HEK293 (cell line): ENCODE measurements around the gene MKNK2.

Experiments
- BCL11B ChIP-seq: fragments of 450-650 bp; formaldehyde crosslinking; IDR thresholded peaks from 2 replicates; pipeline ENCODE4 v1.5.1; 2016; ENCODE audit warnings: low read depth, missing biosample characterization, missing genetic modification characterization
- CTCF ChIP-seq: fragments of 450-650 bp; formaldehyde crosslinking; IDR thresholded peaks from 2 replicates; pipeline ENCODE4 v1.5.1; 2016; ENCODE audit warnings: missing biosample characterization, missing genetic modification characterization
- GLIS1 ChIP-seq: fragments of 450-650 bp; formaldehyde crosslinking; IDR thresholded peaks from 2 replicates; pipeline ENCODE4 v1.5.1; 2016; ENCODE audit warnings: missing biosample characterization, missing genetic modification characterization
- GLIS2 ChIP-seq: fragments of 450-650 bp; formaldehyde crosslinking; IDR thresholded peaks from 2 replicates; pipeline ENCODE4 v1.5.1; 2016; ENCODE audit warnings: missing biosample characterization, missing genetic modification characterization
- MEIS1 ChIP-seq: sonication (generic); formaldehyde crosslinking; IDR thresholded peaks from 2 replicates; pipeline ENCODE4 v1.8.1; 2022; ENCODE audit warnings: missing genetic modification reagents, mild to moderate bottlenecking, borderline replicate concordance
- PRDM4 ChIP-seq: fragments of 450-650 bp; formaldehyde crosslinking; IDR thresholded peaks from 2 replicates; pipeline ENCODE4 v1.5.1; 2017; ENCODE audit warnings: missing biosample characterization, missing genetic modification characterization
- SCRT2 ChIP-seq: fragments of 450-650 bp; formaldehyde crosslinking; IDR thresholded peaks from 2 replicates; pipeline ENCODE4 v1.5.1; 2016; ENCODE audit warnings: missing biosample characterization, missing genetic modification characterization
- SP3 ChIP-seq: fragments of 450-650 bp; formaldehyde crosslinking; IDR thresholded peaks from 2 replicates; pipeline ENCODE4 v1.5.1; 2016; ENCODE audit warnings: missing biosample characterization, missing genetic modification characterization
- ZBTB48 ChIP-seq: fragments of 450-650 bp; formaldehyde crosslinking; IDR thresholded peaks from 2 replicates; pipeline ENCODE4 v1.5.1; 2016; ENCODE audit warnings: missing biosample characterization, missing genetic modification characterization
- ZBTB8A ChIP-seq: fragments of 450-650 bp; formaldehyde crosslinking; IDR thresholded peaks from 2 replicates; pipeline ENCODE4 v1.5.1; 2016; ENCODE audit warnings: missing biosample characterization, missing genetic modification characterization
- ZEB2 ChIP-seq: fragments of 450-650 bp; formaldehyde crosslinking; IDR thresholded peaks from 2 replicates; pipeline ENCODE4 v1.5.1; 2016; ENCODE audit warnings: missing biosample characterization, missing genetic modification characterization
- ZFP69B ChIP-seq: fragments of 450-650 bp; formaldehyde crosslinking; IDR thresholded peaks from 2 replicates; pipeline ENCODE4 v1.5.1; 2016; ENCODE audit warnings: missing biosample characterization, missing genetic modification characterization
- ZIC2 ChIP-seq: fragments of 450-650 bp; formaldehyde crosslinking; IDR thresholded peaks from 2 replicates; pipeline ENCODE4 v1.5.1; 2016; ENCODE audit warnings: missing biosample characterization, missing genetic modification characterization
- ZNF140 ChIP-seq: fragments of 450-650 bp; formaldehyde crosslinking; IDR thresholded peaks from 2 replicates; pipeline ENCODE4 v1.5.1; 2016; ENCODE audit warnings: missing biosample characterization, missing genetic modification characterization
- ZNF266 ChIP-seq: fragments of 450-650 bp; formaldehyde crosslinking; IDR thresholded peaks from 2 replicates; pipeline ENCODE4 v1.5.1; 2016; ENCODE audit warnings: missing biosample characterization, missing genetic modification characterization, low read depth
- ZNF391 ChIP-seq: fragments of 450-650 bp; formaldehyde crosslinking; IDR thresholded peaks from 2 replicates; pipeline ENCODE4 v1.5.1; 2016; ENCODE audit warnings: low read depth, missing biosample characterization, missing genetic modification characterization, borderline replicate concordance
- ZNF394 ChIP-seq: fragments of 450-650 bp; formaldehyde crosslinking; IDR thresholded peaks from 2 replicates; pipeline ENCODE4 v1.5.1; 2016; ENCODE audit warnings: missing biosample characterization, missing genetic modification characterization, mild to moderate bottlenecking, moderate library complexity, borderline replicate concordance
- ZNF561 ChIP-seq: fragments of 450-650 bp; IDR thresholded peaks from 2 replicates; pipeline ENCODE4 v1.5.1; 2018; ENCODE audit warnings: missing biosample characterization, missing genetic modification characterization, borderline replicate concordance
- ZNF629 ChIP-seq: fragments of 450-650 bp; formaldehyde crosslinking; IDR thresholded peaks from 2 replicates; pipeline ENCODE4 v1.5.1; 2017; ENCODE audit warnings: missing biosample characterization, missing genetic modification characterization
- ZNF692 ChIP-seq: fragments of 450-650 bp; formaldehyde crosslinking; IDR thresholded peaks from 2 replicates; pipeline ENCODE4 v1.5.1; 2016; ENCODE audit warnings: missing biosample characterization, missing genetic modification characterization
- ZNF792 ChIP-seq: fragments of 450-650 bp; formaldehyde crosslinking; IDR thresholded peaks from 2 replicates; pipeline ENCODE4 v1.5.1; 2016; ENCODE audit warnings: missing biosample characterization, missing genetic modification characterization
- ZNF830 ChIP-seq: fragments of 450-650 bp; IDR thresholded peaks from 2 replicates; pipeline ENCODE4 v1.5.0; 2018; ENCODE audit warnings: missing biosample characterization, missing genetic modification characterization, low read depth, mild to moderate bottlenecking, moderate library complexity
- TF ChIP-seq, protein P1 (sequence below): fragments of 450-650 bp; formaldehyde crosslinking; IDR thresholded peaks from 2 replicates; pipeline ENCODE4 v1.5.1; 2016; ENCODE audit warnings: missing biosample characterization, missing genetic modification characterization
- TF ChIP-seq, protein P2 (sequence below): fragments of 450-650 bp; formaldehyde crosslinking; IDR thresholded peaks from 2 replicates; pipeline ENCODE4 v1.5.1; 2016; ENCODE audit warnings: missing biosample characterization, missing genetic modification characterization
- TF ChIP-seq, protein P3 (sequence below): fragments of 450-650 bp; formaldehyde crosslinking; IDR thresholded peaks from 2 replicates; pipeline ENCODE4 v1.5.1; 2016; ENCODE audit warnings: missing biosample characterization, missing genetic modification characterization

MKNK2 gene

GRCh38 chr19:2061495-2062388 is 10.7 kb upstream of the MKNK2 start (continued):
- peak; percentile 61; the same call in 1 of the 2 replicates for TF ChIP-seq ZNF394 (tag by site-specific recombination)
- TF ChIP-seq ZFP69B (tag by site-specific recombination) = 0 out of 2 replicates have a peak, but pooled peaks have one; percentile 15
- TF ChIP-seq ZBTB48 (tag by site-specific recombination) = peak; percentile 94
- peak; percentile 44 for TF ChIP-seq ZBTB8A (tag by site-specific recombination)
- TF ChIP-seq BCL11B (tag by site-specific recombination) = peak; percentile 73
- TF ChIP-seq GLIS1 (tag by site-specific recombination) = peak; percentile 25; the same call in 1 of the 2 replicates
- TF ChIP-seq ZNF830 = no peak
- TF ChIP-seq CTCF (tag by site-specific recombination) = peak; percentile 64
- no peak for TF ChIP-seq PRDM4 (tag by site-specific recombination)
- peak; percentile 70; the same call in 1 of the 2 replicates for TF ChIP-seq SP3
- no peak for TF ChIP-seq ZNF561
- TF ChIP-seq, protein P1, sequence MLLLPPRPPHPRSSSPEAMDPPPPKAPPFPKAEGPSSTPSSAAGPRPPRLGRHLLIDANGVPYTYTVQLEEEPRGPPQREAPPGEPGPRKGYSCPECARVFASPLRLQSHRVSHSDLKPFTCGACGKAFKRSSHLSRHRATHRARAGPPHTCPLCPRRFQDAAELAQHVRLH (tag by site-specific recombination) = 0 out of 2 replicates have a peak, but pooled peaks have one; percentile 27
- peak; percentile 18; the same call in 1 of the 2 replicates for TF ChIP-seq ZEB2 (tag by site-specific recombination)
- TF ChIP-seq ZIC2 (tag by site-specific recombination) = no peak
- no peak for TF ChIP-seq MEIS1 (CRISPR knock-in tag)
- TF ChIP-seq ZNF792 (tag by site-specific recombination) = peak; percentile 87
- TF ChIP-seq ZNF629 = 0 out of 2 replicates have a peak, but pooled peaks have one; percentile 23
- TF ChIP-seq SCRT2 (tag by site-specific recombination) = no peak
- TF ChIP-seq ZNF266 (tag by site-specific recombination) = no peak
- TF ChIP-seq ZNF692 (tag by site-specific recombination) = peak; percentile 40; the same call in 1 of the 2 replicates
- TF ChIP-seq, protein P2, sequence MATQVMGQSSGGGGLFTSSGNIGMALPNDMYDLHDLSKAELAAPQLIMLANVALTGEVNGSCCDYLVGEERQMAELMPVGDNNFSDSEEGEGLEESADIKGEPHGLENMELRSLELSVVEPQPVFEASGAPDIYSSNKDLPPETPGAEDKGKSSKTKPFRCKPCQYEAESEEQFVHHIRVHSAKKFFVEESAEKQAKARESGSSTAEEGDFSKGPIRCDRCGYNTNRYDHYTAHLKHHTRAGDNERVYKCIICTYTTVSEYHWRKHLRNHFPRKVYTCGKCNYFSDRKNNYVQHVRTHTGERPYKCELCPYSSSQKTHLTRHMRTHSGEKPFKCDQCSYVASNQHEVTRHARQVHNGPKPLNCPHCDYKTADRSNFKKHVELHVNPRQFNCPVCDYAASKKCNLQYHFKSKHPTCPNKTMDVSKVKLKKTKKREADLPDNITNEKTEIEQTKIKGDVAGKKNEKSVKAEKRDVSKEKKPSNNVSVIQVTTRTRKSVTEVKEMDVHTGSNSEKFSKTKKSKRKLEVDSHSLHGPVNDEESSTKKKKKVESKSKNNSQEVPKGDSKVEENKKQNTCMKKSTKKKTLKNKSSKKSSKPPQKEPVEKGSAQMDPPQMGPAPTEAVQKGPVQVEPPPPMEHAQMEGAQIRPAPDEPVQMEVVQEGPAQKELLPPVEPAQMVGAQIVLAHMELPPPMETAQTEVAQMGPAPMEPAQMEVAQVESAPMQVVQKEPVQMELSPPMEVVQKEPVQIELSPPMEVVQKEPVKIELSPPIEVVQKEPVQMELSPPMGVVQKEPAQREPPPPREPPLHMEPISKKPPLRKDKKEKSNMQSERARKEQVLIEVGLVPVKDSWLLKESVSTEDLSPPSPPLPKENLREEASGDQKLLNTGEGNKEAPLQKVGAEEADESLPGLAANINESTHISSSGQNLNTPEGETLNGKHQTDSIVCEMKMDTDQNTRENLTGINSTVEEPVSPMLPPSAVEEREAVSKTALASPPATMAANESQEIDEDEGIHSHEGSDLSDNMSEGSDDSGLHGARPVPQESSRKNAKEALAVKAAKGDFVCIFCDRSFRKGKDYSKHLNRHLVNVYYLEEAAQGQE = no peak
- TF ChIP-seq, protein P3, sequence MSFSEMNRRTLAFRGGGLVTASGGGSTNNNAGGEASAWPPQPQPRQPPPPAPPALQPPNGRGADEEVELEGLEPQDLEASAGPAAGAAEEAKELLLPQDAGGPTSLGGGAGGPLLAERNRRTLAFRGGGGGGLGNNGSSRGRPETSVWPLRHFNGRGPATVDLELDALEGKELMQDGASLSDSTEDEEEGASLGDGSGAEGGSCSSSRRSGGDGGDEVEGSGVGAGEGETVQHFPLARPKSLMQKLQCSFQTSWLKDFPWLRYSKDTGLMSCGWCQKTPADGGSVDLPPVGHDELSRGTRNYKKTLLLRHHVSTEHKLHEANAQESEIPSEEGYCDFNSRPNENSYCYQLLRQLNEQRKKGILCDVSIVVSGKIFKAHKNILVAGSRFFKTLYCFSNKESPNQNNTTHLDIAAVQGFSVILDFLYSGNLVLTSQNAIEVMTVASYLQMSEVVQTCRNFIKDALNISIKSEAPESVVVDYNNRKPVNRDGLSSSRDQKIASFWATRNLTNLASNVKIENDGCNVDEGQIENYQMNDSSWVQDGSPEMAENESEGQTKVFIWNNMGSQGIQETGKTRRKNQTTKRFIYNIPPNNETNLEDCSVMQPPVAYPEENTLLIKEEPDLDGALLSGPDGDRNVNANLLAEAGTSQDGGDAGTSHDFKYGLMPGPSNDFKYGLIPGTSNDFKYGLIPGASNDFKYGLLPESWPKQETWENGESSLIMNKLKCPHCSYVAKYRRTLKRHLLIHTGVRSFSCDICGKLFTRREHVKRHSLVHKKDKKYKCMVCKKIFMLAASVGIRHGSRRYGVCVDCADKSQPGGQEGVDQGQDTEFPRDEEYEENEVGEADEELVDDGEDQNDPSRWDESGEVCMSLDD (tag by site-specific recombination) = peak; percentile 49
- TF ChIP-seq GLIS2 (tag by site-specific recombination) = no peak; the same call in none of the 2 replicates
- TF ChIP-seq ZNF140 (tag by site-specific recombination) = no peak
- TF ChIP-seq ZNF391 (tag by site-specific recombination) = 0 out of 2 replicates have a peak, but pooled peaks have one; percentile 34
